Endothelial cell of umbilical vein (primary cell): ENCODE measurements around the gene SCN4A. TPM values are rescaled to one million over a fixed set of nuclear protein-coding genes. Genes with fewer than 3 reads are reported as not detected.

Source experiments
- BruUV-seq: library from RNA; stranded (reverse); fragments of 400-500 nt; replicated peaks from 2 replicates; lab custom pipeline; 2021; lab: Mats Ljungman, UMichigan
- CTCF ChIA-PET: fragments of 300-600, 350-600 bp; sonication (Branson Sonifier 250); formaldehyde crosslinking; loops from one replicate; lab custom pipeline; 2021; ENCODE audit warnings: antibody characterized with exemption, inconsistent platforms; lab: Charles Lee
- POLR2A ChIA-PET: fragments of 300-600, 350-600 bp; sonication (Branson Sonifier 250); formaldehyde crosslinking; loops from one replicate; lab custom pipeline; 2021; ENCODE audit warnings: antibody characterized with exemption, inconsistent platforms; lab: Charles Lee
- DNase-seq: peaks from one replicate; pipeline ENCODE4 v3.0.0-alpha.2; 2011; ENCODE audit warnings: low read depth, low spot score
- FAIRE-seq: peaks from 2 replicates; lab custom pipeline; 2011; peaks lifted over from hg19 to GRCh38; lab: Jason Lieb, UNC
- H2AFZ ChIP-seq: 2 replicates; pipeline ENCODE4 v1.6.0; 2012; ENCODE audit warnings: low read depth, low read length, control low read depth, inconsistent platforms
- H3K27ac ChIP-seq: 2 replicates; pipeline ENCODE4 v1.5.1; 2011; ENCODE audit warnings: low read depth, mild to moderate bottlenecking, control low read depth, low read length, moderate library complexity; ENCODE audit not compliant: insufficient read depth
- H3K27me3 ChIP-seq, 2 experiments: 2 replicates each; pipeline versions ENCODE4 v1.6.0 to v1.6.1; 2011; ENCODE audit warnings: low read length in 2 of 2, mixed read lengths in 1 of 2; ENCODE audit not compliant: control insufficient read depth in 2 of 2, insufficient read depth in 2 of 2
- H3K36me3 ChIP-seq, 2 experiments: 2 replicates in 1 of 2; 3 replicates in 1 of 2; pipeline ENCODE4 v1.5.1; 2011; ENCODE audit warnings: low read length in 2 of 2, mild to moderate bottlenecking in 1 of 2, moderate library complexity in 1 of 2; ENCODE audit not compliant: control insufficient read depth in 2 of 2, insufficient read depth in 2 of 2; ENCODE audit errors: extremely low read depth in 1 of 2
- H3K4me1 ChIP-seq: 3 replicates; pipeline ENCODE4 v1.5.1; 2011; ENCODE audit warnings: mild to moderate bottlenecking, low read length; ENCODE audit not compliant: control insufficient read depth, insufficient read depth; ENCODE audit errors: extremely low read depth
- H3K4me2 ChIP-seq: 2 replicates; pipeline ENCODE4 v1.6.1; 2011; ENCODE audit warnings: low read length, control low read depth, mixed read lengths; ENCODE audit not compliant: insufficient read depth
- H3K4me3 ChIP-seq, 3 experiments: fragments of 200-600 bp in 1 of 3; sonication (generic), shearing (Covaris generic) in 1 of 3; replicated peaks in 1 of 3; 2 replicates each; pipeline ENCODE4 v1.5.1; 2011 to 2016; ENCODE audit warnings: control low read depth in 3 of 3, low read length in 3 of 3, mild to moderate bottlenecking in 2 of 3, inconsistent platforms in 1 of 3, low read depth in 1 of 3, moderate library complexity in 1 of 3; ENCODE audit not compliant: insufficient read depth in 1 of 3
- H3K79me2 ChIP-seq: 2 replicates; pipeline ENCODE4 v1.6.0; 2012; ENCODE audit warnings: low read length, inconsistent platforms; ENCODE audit not compliant: control insufficient read depth, insufficient read depth
- H3K9ac ChIP-seq: replicated peaks from 2 replicates; pipeline ENCODE3; 2011; ENCODE audit warnings: low read length, control low read depth; ENCODE audit not compliant: insufficient read depth; ENCODE audit errors: extremely low read depth
- H3K9me1 ChIP-seq: replicated peaks from 3 replicates; pipeline ENCODE4 v1.6.0; 2011; ENCODE audit warnings: mild to moderate bottlenecking, low read length; ENCODE audit not compliant: control insufficient read depth, insufficient read depth; ENCODE audit errors: extremely low read depth
- H3K9me3 ChIP-seq: replicated peaks from 2 replicates; pipeline ENCODE4 v1.5.1; 2012; ENCODE audit warnings: low read length, inconsistent platforms; ENCODE audit not compliant: control insufficient read depth, insufficient read depth
- H4K20me1 ChIP-seq: replicated peaks from 2 replicates; pipeline ENCODE3; 2011; ENCODE audit warnings: mild to moderate bottlenecking, low read length; ENCODE audit not compliant: control insufficient read depth, insufficient read depth; ENCODE audit errors: extremely low read depth
- EZH2 ChIP-seq: IDR thresholded peaks from 2 replicates; pipeline ENCODE4 v1.6.1; 2012; ENCODE audit warnings: borderline replicate concordance, low read depth, mild to moderate bottlenecking, moderate library complexity, low read length, inconsistent platforms; ENCODE audit not compliant: severe bottlenecking
- FOS ChIP-seq: IDR thresholded peaks from 2 replicates; pipeline ENCODE4 v1.6.1; 2011; ENCODE audit warnings: mild to moderate bottlenecking, low read length, moderate library complexity, borderline replicate concordance; ENCODE audit not compliant: insufficient read depth
- GATA2 ChIP-seq: IDR thresholded peaks from 2 replicates; pipeline ENCODE4 v1.7.0; 2011; ENCODE audit warnings: low read depth, mild to moderate bottlenecking, moderate library complexity, mixed read lengths, low read length; ENCODE audit not compliant: insufficient read length, insufficient read depth
- JUN ChIP-seq: IDR thresholded peaks from 2 replicates; pipeline ENCODE4 v1.6.1; 2011; ENCODE audit warnings: borderline replicate concordance, low read depth; ENCODE audit not compliant: insufficient read length, insufficient read depth
- MAX ChIP-seq: IDR thresholded peaks from 2 replicates; pipeline ENCODE4 v1.6.1; 2011; ENCODE audit not compliant: insufficient read depth, insufficient read length
- MYC ChIP-seq: IDR thresholded peaks from one replicate; pipeline ENCODE4 v1.6.1; 2011; ENCODE audit warnings: mild to moderate bottlenecking, low read depth, low read length
- POLR2A ChIP-seq: IDR thresholded peaks from 2 replicates; pipeline ENCODE4 v1.6.1; 2012; ENCODE audit warnings: low read depth, mild to moderate bottlenecking, control low read depth, low read length
- POLR2AphosphoS5 ChIP-seq: IDR thresholded peaks from 2 replicates; pipeline ENCODE4 v1.6.1; 2012; ENCODE audit warnings: low read depth, mild to moderate bottlenecking, control low read depth, low read length, moderate library complexity; ENCODE audit not compliant: insufficient read depth
- dilution Hi-C: fragments of 300-500 bp; cut with MboI; formaldehyde crosslinking; loops from one replicate; pipeline ENCODE4 v1.15.0; 2019; ENCODE audit warnings: low sequenced_read_pairs; ENCODE audit not compliant: extremely low pct_ligation_motif_present
- intact Hi-C: fragments of 100-400 bp; cut with micrococcal nuclease; formaldehyde crosslinking; loops from one replicate; pipeline ENCODE4 v1.10.0; 2022
- polyA plus RNA-seq, 4 experiments: library from polyadenylated mRNA; depleted of rRNA in 3 of 4; stranded (reverse) in 3 of 4; unstranded in 1 of 4; fragments of >200 nt; gene quantifications; 2 replicates each; pipeline versions ENCODE4 v1.2.1 to v1.2.3, GENCODE V29; 2011 to 2012; ENCODE audit warnings: missing spikeins in 1 of 4
- total RNA-seq: library from RNA; stranded (reverse); gene quantifications from 2 replicates; pipeline ENCODE4 v1.2.3, GENCODE V29; 2021
- TF ChIP-seq, protein P1 (sequence below), 2 donors: IDR thresholded peaks; 1 replicate in 1 of 2; 2 replicates in 1 of 2; pipeline ENCODE4 v1.5.1; 2011; ENCODE audit warnings: low read length in 2 of 2, mild to moderate bottlenecking in 2 of 2, moderate library complexity in 2 of 2, control low read depth in 1 of 2, inconsistent platforms in 1 of 2, low read depth in 1 of 2; ENCODE audit not compliant: insufficient read depth in 1 of 2; ENCODE audit errors: extremely low read depth in 1 of 2

Gene SCN4A
- total and polyA plus RNA-seq, 2 donors (not counting 3 experiments of a cell fraction or from before 2014, with no cell fraction given) = 0.01 to 0.40 TPM

DNA sequence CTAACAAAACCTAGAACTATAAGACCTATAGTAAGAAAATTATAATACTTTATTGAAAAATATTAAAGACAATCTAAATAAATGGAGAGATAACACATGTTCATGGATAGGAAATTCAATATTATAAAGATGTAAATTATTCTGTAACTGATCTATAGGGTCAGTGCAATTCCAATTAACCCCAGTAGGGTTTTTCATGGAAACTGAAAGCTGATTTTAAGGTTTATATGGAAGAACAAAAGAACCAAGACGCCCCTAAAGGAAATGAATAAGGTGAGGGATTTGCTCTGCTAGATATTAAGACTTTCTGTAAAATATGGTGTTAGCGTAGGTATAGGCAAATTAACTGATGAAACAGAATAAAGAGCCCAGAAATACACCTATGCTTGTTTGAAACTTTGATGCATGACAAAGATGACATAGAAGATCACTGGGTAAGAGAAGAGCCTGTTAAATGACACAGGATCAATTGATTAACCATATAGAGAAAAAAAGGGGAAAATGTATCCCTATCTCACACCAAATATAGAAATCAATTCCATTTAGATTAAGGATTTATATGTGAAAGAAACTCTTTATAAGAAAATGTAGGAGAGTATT, 44.8 kb upstream of the SCN4A start:
- Histone ChIP-seq H3K4me1 (peaks cover 59% of the 10 kb centered on the region), H3K27ac (peak overlapping the region; percentile 90), H3K36me3 (no peaks in the 10 kb centered on the region), H3K4me3 (peak overlapping the region in 1 of 3 experiments; percentile 72), H3K9me3 (no peaks in the 10 kb centered on the region), H3K4me2 (peak overlapping the region; percentile 93), H3K9me1 (no peaks in the 10 kb centered on the region), H2AFZ (no peak overlapping the region), H3K9ac (peak overlapping the region; percentile 80), H3K27me3 (no peaks in the 10 kb centered on the region), H4K20me1 (no peaks in the 10 kb centered on the region), H3K79me2 (peaks cover 52% of the 10 kb centered on the region)
- TSS peak; percentile 15 for BruUV-seq
- peak; percentile 43 for DNase-seq
- no peak for TF ChIP-seq GATA2
- TF ChIP-seq, protein P1, sequence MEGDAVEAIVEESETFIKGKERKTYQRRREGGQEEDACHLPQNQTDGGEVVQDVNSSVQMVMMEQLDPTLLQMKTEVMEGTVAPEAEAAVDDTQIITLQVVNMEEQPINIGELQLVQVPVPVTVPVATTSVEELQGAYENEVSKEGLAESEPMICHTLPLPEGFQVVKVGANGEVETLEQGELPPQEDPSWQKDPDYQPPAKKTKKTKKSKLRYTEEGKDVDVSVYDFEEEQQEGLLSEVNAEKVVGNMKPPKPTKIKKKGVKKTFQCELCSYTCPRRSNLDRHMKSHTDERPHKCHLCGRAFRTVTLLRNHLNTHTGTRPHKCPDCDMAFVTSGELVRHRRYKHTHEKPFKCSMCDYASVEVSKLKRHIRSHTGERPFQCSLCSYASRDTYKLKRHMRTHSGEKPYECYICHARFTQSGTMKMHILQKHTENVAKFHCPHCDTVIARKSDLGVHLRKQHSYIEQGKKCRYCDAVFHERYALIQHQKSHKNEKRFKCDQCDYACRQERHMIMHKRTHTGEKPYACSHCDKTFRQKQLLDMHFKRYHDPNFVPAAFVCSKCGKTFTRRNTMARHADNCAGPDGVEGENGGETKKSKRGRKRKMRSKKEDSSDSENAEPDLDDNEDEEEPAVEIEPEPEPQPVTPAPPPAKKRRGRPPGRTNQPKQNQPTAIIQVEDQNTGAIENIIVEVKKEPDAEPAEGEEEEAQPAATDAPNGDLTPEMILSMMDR (IDR thresholded peaks at IDR 0.05; ENCODE audit: extremely low read depth in 1 of 2, insufficient read depth in 1 of 2, low read depth in 1 of 2, low read length in 2 of 2) = peak; percentile 8 to 23
- POLR2A ChIA-PET = interaction anchor here (0.6 to 3.1 kb wide), 3 partner anchors 8 to 18 kb away, joined by 3 to 32 read pairs (median 8); no protein-coding TSS in a partner anchor
- FAIRE-seq = no peak
- intact Hi-C loops = loop anchor here (5.0 kb wide), 1 partner anchor 395 kb away; no protein-coding TSS in a partner anchor
- CTCF ChIA-PET = interaction anchor here (1.0 to 7.9 kb wide), 14 partner anchors 8 to 265 kb away, joined by 3 to 140 read pairs (median 10); partner anchors contain the start of gene ERN1
- dilution Hi-C loops = no loop called here

- peak overlapping the region in 2 of 3 experiments; percentile 7 to 72 for H3K4me3 ChIP-seq
- no peaks in the 10 kb centered on the region for H3K9me3 ChIP-seq
- ChIA-PET POLR2A (interaction anchor here (0.8 to 3.1 kb wide), 3 partner anchors 11 to 17 kb away, joined by 4 to 32 read pairs (median 8); no protein-coding TSS in a partner anchor), CTCF (interaction anchor here (0.9 to 7.9 kb wide), 15 partner anchors 8 to 265 kb away, joined by 3 to 140 read pairs (median 9); partner anchors contain the start of gene ERN1)
- DNase-seq (peak; percentile 74), FAIRE-seq (no peak)
- H3K27ac ChIP-seq = peak overlapping the region; percentile 90
- H3K27me3 ChIP-seq = no peaks in the 10 kb centered on the region
- peak overlapping the region; percentile 93 for H3K4me2 ChIP-seq
- intact Hi-C loops (loop anchor here (1.0 to 5.0 kb wide), 3 partner anchors 7 to 395 kb away; no protein-coding TSS in a partner anchor), dilution Hi-C loops (no loop called here)
- TF ChIP-seq MAX (no peak), EZH2 (no peak), POLR2AphosphoS5 (no peak), POLR2A (no peak), FOS (peak; percentile 83), MYC (no peak), GATA2 (no peak), JUN (peak; percentile 56)
- TF ChIP-seq, protein P1 (IDR thresholded peaks at IDR 0.05; ENCODE audit: extremely low read depth in 1 of 2, insufficient read depth in 1 of 2, low read depth in 1 of 2, low read length in 2 of 2) = no peak
- H3K9me1 ChIP-seq = no peaks in the 10 kb centered on the region
- peaks cover 57% of the 10 kb centered on the region for H3K4me1 ChIP-seq
- no peaks in the 10 kb centered on the region for H3K36me3 ChIP-seq
- H4K20me1 ChIP-seq = no peaks in the 10 kb centered on the region
- peak overlapping the region; percentile 80 for H3K9ac ChIP-seq
- BruUV-seq = no TSS peak
- no peak overlapping the region for H2AFZ ChIP-seq
- H3K79me2 ChIP-seq = peaks cover 56% of the 10 kb centered on the region
Measured at GRCh38 chr17:64016974-64017373, 44.3 kb upstream of the SCN4A start.
